IMR-90 (cell line): Measurements from ENCODE around the gene CACNA2D4. TPM values are rescaled to one million over a fixed set of nuclear protein-coding genes. Genes with fewer than 3 reads are reported as not detected.
A peak's percentile ranks its signal among the peaks of the same experiment; 100 is the strongest.

Experiments
- ATAC-seq: fragments of 200-7000 bp; cut with Tn5 transposase; 2 replicates; pipeline ENCODE4 v1.9.1; 2020; ENCODE audit warnings: low read depth, mild to moderate bottlenecking, moderate library complexity
- BruUV-seq: library from RNA; stranded (reverse); fragments of 400-500 nt; replicated peaks from 2 replicates; lab custom pipeline; 2021; lab: Mats Ljungman, UMichigan
- CTCF ChIA-PET: fragments of 300-600 bp; formaldehyde crosslinking; extraction: SDS; loops from one replicate; lab custom pipeline; 2021; ENCODE audit warnings: antibody characterized with exemption; lab: Yijun Ruan, JAX
- POLR2A ChIA-PET: fragments of 300-600 bp; sonication (Branson Sonifier 250); formaldehyde crosslinking; loops from one replicate; lab custom pipeline; 2022; ENCODE audit warnings: antibody characterized with exemption; ENCODE audit not compliant: unreplicated experiment; lab: Charles Lee
- DNase-seq: peaks from one replicate; pipeline ENCODE4 v3.0.0; 2013
- H2AFZ ChIP-seq: replicated peaks from 2 replicates; pipeline ENCODE3; 2013; ENCODE audit warnings: low read length, mild to moderate bottlenecking; ENCODE audit not compliant: poor library complexity
- H2AK5ac ChIP-seq: 2 replicates; pipeline ENCODE4 v1.6.1; 2013; ENCODE audit warnings: low read depth, low read length, inconsistent platforms
- H2AK9ac ChIP-seq: replicated peaks from 2 replicates; pipeline ENCODE3; 2013; ENCODE audit warnings: mild to moderate bottlenecking, low read depth, low read length, moderate library complexity; ENCODE audit not compliant: poor library complexity
- H2BK120ac ChIP-seq: 2 replicates; pipeline ENCODE4 v1.6.1; 2013; ENCODE audit warnings: low read depth, low read length, inconsistent platforms
- H2BK15ac ChIP-seq: 3 replicates; pipeline ENCODE4 v1.6.1; 2013; ENCODE audit warnings: low read depth, low read length, inconsistent platforms
- H2BK20ac ChIP-seq: 2 replicates; pipeline ENCODE4 v1.6.1; 2013; ENCODE audit warnings: low read depth, mild to moderate bottlenecking, inconsistent platforms, low read length, moderate library complexity
- H2BK5ac ChIP-seq: 2 replicates; pipeline ENCODE4 v1.6.1; 2013; ENCODE audit warnings: mild to moderate bottlenecking, low read depth, low read length, inconsistent platforms; ENCODE audit not compliant: poor library complexity, severe bottlenecking
- H3K14ac ChIP-seq: replicated peaks from 2 replicates; pipeline ENCODE4 v1.6.1; 2013; ENCODE audit warnings: low read depth, low read length, inconsistent platforms
- H3K18ac ChIP-seq: 2 replicates; pipeline ENCODE4 v1.6.1; 2013; ENCODE audit warnings: low read depth, low read length, control low read depth
- H3K23ac ChIP-seq: 2 replicates; pipeline ENCODE4 v1.6.1; 2013; ENCODE audit warnings: low read depth, low read length, inconsistent platforms
- H3K27ac ChIP-seq: 2 replicates; pipeline ENCODE4 v1.5.1; 2013; ENCODE audit warnings: mild to moderate bottlenecking, control low read depth, low read length; ENCODE audit not compliant: insufficient read depth
- H3K27me3 ChIP-seq: 2 replicates; pipeline ENCODE4 v1.6.1; 2013; ENCODE audit warnings: low read length; ENCODE audit not compliant: control insufficient read depth, insufficient read depth
- H3K36me3 ChIP-seq: 2 replicates; pipeline ENCODE4 v1.6.1; 2013; ENCODE audit warnings: low read length, mixed read lengths; ENCODE audit not compliant: control insufficient read depth, insufficient read depth
- H3K4ac ChIP-seq: 2 replicates; pipeline ENCODE4 v1.6.1; 2013; ENCODE audit warnings: low read depth, low read length, inconsistent platforms
- H3K4me1 ChIP-seq: 2 replicates; pipeline ENCODE4 v1.6.1; 2013; ENCODE audit warnings: low read length, mixed read lengths; ENCODE audit not compliant: control insufficient read depth, insufficient read depth
- H3K4me2 ChIP-seq: 2 replicates; pipeline ENCODE4 v1.6.1; 2013; ENCODE audit warnings: low read depth, mild to moderate bottlenecking, control low read depth, low read length, moderate library complexity
- H3K4me3 ChIP-seq: 2 replicates; pipeline ENCODE4 v1.5.1; 2013; ENCODE audit warnings: low read depth, mild to moderate bottlenecking, control low read depth, low read length, moderate library complexity; ENCODE audit not compliant: insufficient read depth
- H3K56ac ChIP-seq: 2 replicates; pipeline ENCODE4 v1.6.1; 2013; ENCODE audit warnings: low read length, inconsistent platforms; ENCODE audit not compliant: insufficient read depth; ENCODE audit errors: extremely low read depth
- H3K79me1 ChIP-seq, 2 experiments: 2 replicates each; pipeline ENCODE4 v1.6.1; 2013; ENCODE audit warnings: low read length in 2 of 2, inconsistent platforms in 1 of 2, low read depth in 1 of 2
- H3K9ac ChIP-seq: 2 replicates; pipeline ENCODE4 v1.6.1; 2013; ENCODE audit warnings: low read depth, low read length, control low read depth
- H3K9me1 ChIP-seq: 2 replicates; pipeline ENCODE4 v1.6.1; 2013; ENCODE audit warnings: low read length, inconsistent platforms; ENCODE audit not compliant: insufficient read depth
- H3K9me3 ChIP-seq: 2 replicates; pipeline ENCODE4 v1.6.1; 2013; ENCODE audit warnings: low read length; ENCODE audit not compliant: control insufficient read depth, insufficient read depth
- H4K20me1 ChIP-seq: 2 replicates; pipeline ENCODE4 v1.6.1; 2013; ENCODE audit warnings: low read length, inconsistent platforms; ENCODE audit not compliant: insufficient read depth
- H4K5ac ChIP-seq: 2 replicates; pipeline ENCODE4 v1.6.1; 2013; ENCODE audit warnings: mild to moderate bottlenecking, low read depth, low read length, control low read depth
- H4K8ac ChIP-seq, 2 experiments: 2 replicates each; pipeline ENCODE4 v1.6.1; 2013; ENCODE audit warnings: low read depth in 2 of 2, low read length in 2 of 2, control low read depth in 1 of 2, inconsistent platforms in 1 of 2
- H4K91ac ChIP-seq: 2 replicates; pipeline ENCODE4 v1.6.1; 2013; ENCODE audit warnings: low read depth, low read length, inconsistent platforms; ENCODE audit not compliant: insufficient read depth
- BHLHE40 ChIP-seq: fragments of 150-350 bp; IDR thresholded peaks from 2 replicates; pipeline ENCODE4 v1.6.1; 2016; ENCODE audit warnings: mild to moderate bottlenecking, low read depth, low read length
- CEBPB ChIP-seq: IDR thresholded peaks from 2 replicates; pipeline ENCODE4 v1.6.1; 2012; ENCODE audit warnings: low read depth, low read length, improper control_type of control experiment
- CHD1 ChIP-seq: IDR thresholded peaks from 2 replicates; pipeline ENCODE4 v1.6.1; 2012; ENCODE audit warnings: low read depth, low read length, improper control_type of control experiment
- CTCF ChIP-seq: conservative IDR thresholded peaks from 2 replicates; pipeline ENCODE4 v1.5.1; 2012; ENCODE audit warnings: mild to moderate bottlenecking, low read depth, low read length, improper control_type of control experiment
- ELK1 ChIP-seq: fragments of 150-350 bp; IDR thresholded peaks from 2 replicates; pipeline ENCODE4 v1.6.1; 2016; ENCODE audit warnings: low read depth, mild to moderate bottlenecking, low read length, moderate library complexity, borderline replicate concordance
- FOS ChIP-seq: fragments of 150-350 bp; IDR thresholded peaks from 2 replicates; pipeline ENCODE4 v1.6.1; 2016; ENCODE audit warnings: low read depth, low read length
- MAFK ChIP-seq: IDR thresholded peaks from 2 replicates; pipeline ENCODE4 v1.6.1; 2012; ENCODE audit warnings: low read depth, low read length, improper control_type of control experiment
- MAZ ChIP-seq: IDR thresholded peaks from 2 replicates; pipeline ENCODE4 v1.6.1; 2012; ENCODE audit warnings: low read depth, mild to moderate bottlenecking, low read length, improper control_type of control experiment, moderate library complexity, borderline replicate concordance
- MXI1 ChIP-seq: IDR thresholded peaks from 2 replicates; pipeline ENCODE4 v1.6.1; 2012; ENCODE audit warnings: low read depth, mild to moderate bottlenecking, low read length, moderate library complexity, borderline replicate concordance
- NFE2L2 ChIP-seq: fragments of 150-350 bp; IDR thresholded peaks from 2 replicates; pipeline ENCODE4 v1.6.1; 2016; ENCODE audit warnings: low read depth, mild to moderate bottlenecking, low read length
- POLR2A ChIP-seq: IDR thresholded peaks from 2 replicates; pipeline ENCODE4 v1.6.1; 2012; ENCODE audit warnings: mild to moderate bottlenecking, low read depth, low read length
- RAD21 ChIP-seq: IDR thresholded peaks from 2 replicates; pipeline ENCODE4 v1.6.1; 2012; ENCODE audit warnings: low read length, improper control_type of control experiment
- RCOR1 ChIP-seq: IDR thresholded peaks from 2 replicates; pipeline ENCODE4 v1.6.1; 2012; ENCODE audit warnings: mild to moderate bottlenecking, low read length, improper control_type of control experiment; ENCODE audit not compliant: insufficient replicate concordance
- RFX5 ChIP-seq: IDR thresholded peaks from 2 replicates; pipeline ENCODE4 v1.8.0; 2012; ENCODE audit warnings: low read depth, mild to moderate bottlenecking, low read length, moderate library complexity
- SMC3 ChIP-seq: fragments of 150-350 bp; IDR thresholded peaks from 2 replicates; pipeline ENCODE4 v1.6.1; 2016; ENCODE audit warnings: low read depth, mild to moderate bottlenecking, antibody characterized with exemption, low read length, moderate library complexity
- USF2 ChIP-seq: fragments of 150-350 bp; IDR thresholded peaks from 2 replicates; pipeline ENCODE4 v1.6.1; 2017; ENCODE audit warnings: mild to moderate bottlenecking, antibody characterized with exemption, low read length, low read depth
- WGBS, 2 experiments: methylation state at CpG; one replicate each; pipeline versions ENCODE4 v1.1.5 to v1.1.7; 2013; ENCODE audit warnings: missing lambda C conversion rate in 2 of 2; ENCODE audit not compliant: insufficient read length in 1 of 2; ENCODE audit errors: extremely low coverage in 2 of 2; 5-methylcytosine and 5-hydroxymethylcytosine counted together
- dilution Hi-C: fragments of 300-500 bp; cut with HindIII; formaldehyde crosslinking; loops from one replicate; pipeline ENCODE4 v1.14.3; 2018; ENCODE audit warnings: low sequenced_read_pairs; ENCODE audit not compliant: unreplicated experiment
- in situ Hi-C: fragments of 300-500 bp; cut with MboI; formaldehyde crosslinking; loops from 3 replicates; pipeline ENCODE4 v1.14.3; 2019; ENCODE audit warnings: low sequenced_read_pairs, inconsistent platforms, mixed read lengths
- intact Hi-C: fragments of 100-400 bp; cut with micrococcal nuclease; formaldehyde crosslinking; loops from 2 replicates; pipeline ENCODE4 v1.10.0; 2022
- polyA plus RNA-seq, 3 experiments: library from polyadenylated mRNA; depleted of rRNA; stranded (reverse); fragments of >200 nt; gene quantifications; 2 replicates each; pipeline ENCODE4 v1.2.3, GENCODE V29; 2012; ENCODE audit warnings: low replicate concordance in 1 of 3
- total RNA-seq: library from RNA; depleted of rRNA; stranded (reverse); fragments of >200 nt; gene quantifications from 2 replicates; pipeline ENCODE4 v1.2.3, GENCODE V29; 2012

Gene CACNA2D4
- total and polyA plus RNA-seq, 2 of the 4 experiments (the other 2 are of a cell fraction) = 0.18 to 0.22 TPM

GRCh38 chr12:1820191-1820895 is 98.1 kb downstream of the CACNA2D4 start, which contains the start of gene LRTM2:
LRTM2 (plus strand) TSS chr12:1820565; CDS start chr12:1828149, 7,584 bp downstream.
- in situ Hi-C loops = loop anchor here (25.0 kb wide), 1 partner anchor 467 kb away; no protein-coding TSS in a partner anchor
- no peaks in the 10 kb centered on the region for H3K36me3 ChIP-seq
- no peak within 1 kb of the TSS for H4K91ac ChIP-seq
- no peak within 1 kb of the TSS for H3K4me3 ChIP-seq
- no peak within 1 kb of the TSS for H2BK5ac ChIP-seq
- no peak within 1 kb of the TSS for H3K4me2 ChIP-seq
- ChIA-PET POLR2A (no interaction called here), CTCF (no interaction called here)
- H4K20me1 ChIP-seq = no peaks in the 10 kb centered on the region
- no peaks in the 10 kb centered on the region for H3K9me3 ChIP-seq
- intact Hi-C loops = no loop called here
- H2AK9ac ChIP-seq = no peak within 1 kb of the TSS
- no TSS peak for BruUV-seq
- no peak within 1 kb of the TSS for H4K8ac ChIP-seq
- no peak within 1 kb of the TSS for H3K4ac ChIP-seq
- no peak within 1 kb of the TSS for H3K14ac ChIP-seq
- no peak within 1 kb of the TSS for H4K5ac ChIP-seq
- no peaks in the 10 kb centered on the region; the same call in 1 of the 2 replicates for H3K9me1 ChIP-seq
- H2AK5ac ChIP-seq = no peak within 1 kb of the TSS
- H3K27me3 ChIP-seq = peaks cover 80% of the 10 kb centered on the region
- dilution Hi-C loops = no loop called here
- H3K23ac ChIP-seq = no peak within 1 kb of the TSS
- no peak within 1 kb of the TSS for H3K9ac ChIP-seq
- H3K18ac ChIP-seq = no peak within 1 kb of the TSS
- peak within 1 kb of the TSS; percentile 10 for H2AFZ ChIP-seq
- H2BK120ac ChIP-seq = no peak within 1 kb of the TSS
- H3K27ac ChIP-seq = no peak within 1 kb of the TSS
- TF ChIP-seq RFX5 = no peak
- TF ChIP-seq RAD21 = no peak
- no peak for TF ChIP-seq MAFK
- TF ChIP-seq CTCF = no peak
- no peak for TF ChIP-seq FOS
- no peak for TF ChIP-seq SMC3
- no peak for TF ChIP-seq CEBPB
- no peak for TF ChIP-seq ELK1
- no peak for TF ChIP-seq CHD1
- no peak for TF ChIP-seq POLR2A
- no peak for TF ChIP-seq NFE2L2
- TF ChIP-seq MXI1 = no peak
- no peak for TF ChIP-seq USF2
- no peak for TF ChIP-seq MAZ
- no peak for TF ChIP-seq RCOR1
- TF ChIP-seq BHLHE40 = no peak
- no peak within 1 kb of the TSS for H2BK20ac ChIP-seq
- no peak within 1 kb of the TSS for H2BK15ac ChIP-seq
- no peaks in the 10 kb centered on the region for H3K79me1 ChIP-seq
- WGBS, 2 experiments = 15% methylated on average over 19 of the region's 34 CpGs; no CpG with 5 or more reads in 1 of the 2 experiments
- peak; percentile 65 for ATAC-seq
- DNase-seq = no peak
- H3K56ac ChIP-seq = no peak within 1 kb of the TSS
- no peaks in the 10 kb centered on the region for H3K4me1 ChIP-seq
